NCI-H1694 treated with DMSO at 0.1 percent for 48 hours (cell line): ENCODE results near the gene SLC51A.
"Not testable (repeated sequence)": the region's sequence is repeated elsewhere in the genome, so short reads cannot be mapped to it uniquely, and the experiment has no call there.

Source experiments
- DNase-seq: peaks from one replicate; lab custom pipeline; 2025; lab: John Stamatoyannopoulos, UW

SLC51A gene

GRCh38 chr3:196193133-196193735 is 23.1 kb upstream of the SLC51A start:
- DNase-seq: no peak

- no peak for DNase-seq
These were observed 22.4 kb upstream of the SLC51A start for GRCh38 chr3:196193736-196194541.

GRCh38 chr3:196194542-196194915 is 21.8 kb upstream of the SLC51A start:
- no peak for DNase-seq

GRCh38 chr3:196195664-196196265 is 20.6 kb upstream of the SLC51A start:
- no peak for DNase-seq

GRCh38 chr3:196197524-196197923 is 18.8 kb upstream of the SLC51A start:
- no peak for DNase-seq

- DNase-seq: no peak
These were observed 18.2 kb upstream of the SLC51A start for GRCh38 chr3:196198081-196198675.

- DNase-seq: no peak
These were observed 17.3 kb upstream of the SLC51A start for GRCh38 chr3:196198771-196199753.

- no peak for DNase-seq
These were observed 13.8 kb upstream of the SLC51A start for GRCh38 chr3:196202516-196202970.

- DNase-seq: no peak
These were observed 12.5 kb upstream of the SLC51A start for GRCh38 chr3:196203846-196204245.

- DNase-seq: not testable (repeated sequence)
These were observed 10.7 kb upstream of the SLC51A start for GRCh38 chr3:196205442-196206205.

GRCh38 chr3:196207159-196207832 is 9.0 kb upstream of the SLC51A start:
- no peak for DNase-seq

- no peak for DNase-seq
These were observed 8.3 kb upstream of the SLC51A start for GRCh38 chr3:196207833-196208607.

GRCh38 chr3:196208942-196209695 is 7.2 kb upstream of the SLC51A start:
- no peak for DNase-seq

GRCh38 chr3:196209944-196210672 is 6.2 kb upstream of the SLC51A start:
- DNase-seq: not testable (repeated sequence)

GRCh38 chr3:196210673-196211556 is 5.4 kb upstream of the SLC51A start, which contains the start of gene ZDHHC19:
Gene ZDHHC19 (minus strand): TSS chr3:196211400. CDS start chr3:196211315, 85 bp downstream.
- DNase-seq: no peak

GRCh38 chr3:196214783-196215441 is 1.4 kb upstream of the SLC51A start:
- DNase-seq: no peak
